ENCODE results near the gene CDH13. TPM values are rescaled to one million over a fixed set of nuclear protein-coding genes. Genes with fewer than 3 reads are reported as not detected.

Gene CDH13
- polyA plus RNA-seq, 2 of the 4 experiments (the other 2 are of a cell fraction) = not detected

DNA sequence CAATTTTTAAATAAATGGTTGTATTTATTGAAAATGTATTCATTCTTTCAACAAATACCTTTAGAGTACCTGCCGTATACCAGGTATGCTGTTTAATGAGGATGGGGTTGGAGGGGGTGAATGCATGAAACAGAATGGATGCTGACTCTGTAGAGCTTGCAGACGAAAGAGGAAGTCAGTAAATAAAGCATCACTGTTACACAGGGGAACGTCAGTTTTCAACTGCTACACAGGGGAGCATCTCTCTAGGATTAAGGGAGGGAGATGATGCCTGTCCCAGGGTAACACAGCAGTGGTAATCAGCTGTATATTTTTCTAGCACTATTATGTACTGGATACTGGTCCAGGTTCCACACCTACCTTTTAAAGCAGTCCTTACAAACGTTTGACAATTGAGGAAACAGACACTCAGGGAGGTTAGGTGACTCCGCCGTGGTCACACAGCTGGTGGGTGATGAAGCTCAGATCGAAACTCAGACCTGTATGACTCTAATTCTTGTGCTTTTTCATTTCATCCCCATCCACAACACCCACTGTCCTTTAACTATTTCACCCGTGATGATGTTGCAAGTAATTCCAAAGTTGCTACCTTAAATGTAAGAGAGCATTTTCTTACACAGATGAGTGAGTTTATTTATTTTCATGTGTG is 728.9 kb downstream of the CDH13 start:
- no peak overlapping the region for H3K4me3 ChIP-seq
- no peak for DNase-seq (ENCODE audit: low read depth in 1 of 2, low spot score in 1 of 2)
- H3K27ac ChIP-seq = no peak overlapping the region
- no peaks in the 10 kb centered on the region for H3K9me3 ChIP-seq
- no peak for FAIRE-seq
- no peak for ATAC-seq
- no peak overlapping the region for H3K4me2 ChIP-seq
- TF ChIP-seq NFE2L2 (conservative IDR thresholded peaks at IDR 0.05; ENCODE audit: low read length) (no peak), CBX2 (IDR thresholded peaks at IDR 0.05; ENCODE audit: borderline replicate concordance, low read depth) (no peak), MAZ (IDR thresholded peaks at IDR 0.05; ENCODE audit: borderline replicate concordance, low read depth, low read length) (no peak), RAD21 (conservative IDR thresholded peaks at IDR 0.05 in 1 of 2, IDR thresholded peaks at IDR 0.05 in 1 of 2) (no peak), CTCF (IDR thresholded peaks at IDR 0.05) (no peak), CEBPB (IDR thresholded peaks at IDR 0.05) (no peak), RNF2 (IDR thresholded peaks at IDR 0.05; ENCODE audit: borderline replicate concordance, low read depth) (no peak), KDM1A (IDR thresholded peaks at IDR 0.05; ENCODE audit: low read depth) (no peak), CHD2 (IDR thresholded peaks at IDR 0.05; ENCODE audit: low read length, partially characterized antibody) (no peak), EHMT2 (IDR thresholded peaks at IDR 0.05; ENCODE audit: low read depth) (no peak), GATA3 (IDR thresholded peaks at IDR 0.05; ENCODE audit: borderline replicate concordance) (no peak)
- TF ChIP-seq, protein P1, sequence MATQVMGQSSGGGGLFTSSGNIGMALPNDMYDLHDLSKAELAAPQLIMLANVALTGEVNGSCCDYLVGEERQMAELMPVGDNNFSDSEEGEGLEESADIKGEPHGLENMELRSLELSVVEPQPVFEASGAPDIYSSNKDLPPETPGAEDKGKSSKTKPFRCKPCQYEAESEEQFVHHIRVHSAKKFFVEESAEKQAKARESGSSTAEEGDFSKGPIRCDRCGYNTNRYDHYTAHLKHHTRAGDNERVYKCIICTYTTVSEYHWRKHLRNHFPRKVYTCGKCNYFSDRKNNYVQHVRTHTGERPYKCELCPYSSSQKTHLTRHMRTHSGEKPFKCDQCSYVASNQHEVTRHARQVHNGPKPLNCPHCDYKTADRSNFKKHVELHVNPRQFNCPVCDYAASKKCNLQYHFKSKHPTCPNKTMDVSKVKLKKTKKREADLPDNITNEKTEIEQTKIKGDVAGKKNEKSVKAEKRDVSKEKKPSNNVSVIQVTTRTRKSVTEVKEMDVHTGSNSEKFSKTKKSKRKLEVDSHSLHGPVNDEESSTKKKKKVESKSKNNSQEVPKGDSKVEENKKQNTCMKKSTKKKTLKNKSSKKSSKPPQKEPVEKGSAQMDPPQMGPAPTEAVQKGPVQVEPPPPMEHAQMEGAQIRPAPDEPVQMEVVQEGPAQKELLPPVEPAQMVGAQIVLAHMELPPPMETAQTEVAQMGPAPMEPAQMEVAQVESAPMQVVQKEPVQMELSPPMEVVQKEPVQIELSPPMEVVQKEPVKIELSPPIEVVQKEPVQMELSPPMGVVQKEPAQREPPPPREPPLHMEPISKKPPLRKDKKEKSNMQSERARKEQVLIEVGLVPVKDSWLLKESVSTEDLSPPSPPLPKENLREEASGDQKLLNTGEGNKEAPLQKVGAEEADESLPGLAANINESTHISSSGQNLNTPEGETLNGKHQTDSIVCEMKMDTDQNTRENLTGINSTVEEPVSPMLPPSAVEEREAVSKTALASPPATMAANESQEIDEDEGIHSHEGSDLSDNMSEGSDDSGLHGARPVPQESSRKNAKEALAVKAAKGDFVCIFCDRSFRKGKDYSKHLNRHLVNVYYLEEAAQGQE (IDR thresholded peaks at IDR 0.05) = no peak
- TF ChIP-seq, protein P2, sequence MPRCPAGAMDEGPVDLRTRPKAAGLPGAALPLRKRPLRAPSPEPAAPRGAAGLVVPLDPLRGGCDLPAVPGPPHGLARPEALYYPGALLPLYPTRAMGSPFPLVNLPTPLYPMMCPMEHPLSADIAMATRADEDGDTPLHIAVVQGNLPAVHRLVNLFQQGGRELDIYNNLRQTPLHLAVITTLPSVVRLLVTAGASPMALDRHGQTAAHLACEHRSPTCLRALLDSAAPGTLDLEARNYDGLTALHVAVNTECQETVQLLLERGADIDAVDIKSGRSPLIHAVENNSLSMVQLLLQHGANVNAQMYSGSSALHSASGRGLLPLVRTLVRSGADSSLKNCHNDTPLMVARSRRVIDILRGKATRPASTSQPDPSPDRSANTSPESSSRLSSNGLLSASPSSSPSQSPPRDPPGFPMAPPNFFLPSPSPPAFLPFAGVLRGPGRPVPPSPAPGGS (IDR thresholded peaks at IDR 0.05) = no peak
- POLR2A ChIA-PET = no interaction called here
- WGBS (ENCODE audit: missing lambda C conversion rate) = 5% methylated on average over 8 of the region's 8 CpGs
- no peaks in the 10 kb centered on the region for H3K4me1 ChIP-seq
- CTCF ChIA-PET = interaction anchor here (0.7 to 1.7 kb wide), 13 partner anchors 9 to 1092 kb away, joined by 3 to 5 read pairs (median 3); no protein-coding TSS in a partner anchor

DNA sequence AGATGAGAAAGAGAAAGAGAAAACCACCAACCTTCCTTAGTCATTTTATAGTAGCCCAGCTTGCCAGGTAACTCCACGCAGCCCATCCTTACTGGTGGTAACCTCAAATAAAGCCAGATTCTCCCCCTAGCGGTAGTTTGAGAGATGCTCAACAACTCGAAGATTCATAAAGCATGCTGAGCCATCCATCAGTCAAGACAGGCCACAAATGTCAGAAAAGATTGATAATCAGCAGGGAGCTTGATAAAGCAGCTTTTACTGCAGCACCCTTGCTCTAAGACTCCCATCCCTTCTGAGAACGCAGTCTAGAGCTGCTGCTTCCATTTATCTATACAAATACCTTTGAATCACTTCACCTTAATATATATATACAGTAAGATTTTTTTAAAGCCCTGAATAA is 729.5 kb downstream of the CDH13 start:
- ATAC-seq = peak; percentile 85 to 91; a peak in 5 of 6 replicates
- H3K4me3 ChIP-seq = no peak overlapping the region
- WGBS (ENCODE audit: missing lambda C conversion rate) = 0% methylated on average over 4 of the region's 4 CpGs
- FAIRE-seq = no peak
- H3K9me3 ChIP-seq = no peaks in the 10 kb centered on the region
- no peaks in the 10 kb centered on the region for H3K4me1 ChIP-seq
- peak; percentile 47 to 55 for DNase-seq (ENCODE audit: low read depth in 1 of 2, low spot score in 1 of 2)
- no peak overlapping the region for H3K27ac ChIP-seq
- H3K4me2 ChIP-seq = no peak overlapping the region
- CTCF ChIA-PET = interaction anchor here (0.5 to 1.7 kb wide), 21 partner anchors 8 to 1093 kb away, joined by 3 to 5 read pairs (median 3); no protein-coding TSS in a partner anchor
- POLR2A ChIA-PET = no interaction called here
- TF ChIP-seq MYC (IDR thresholded peaks at IDR 0.05; ENCODE audit: borderline replicate concordance, low read length) (no peak), JUNB (IDR thresholded peaks at IDR 0.05) (no peak), CHD4 (IDR thresholded peaks at IDR 0.05; ENCODE audit: borderline replicate concordance) (no peak), HOXA7 (CRISPR knock-in tag; IDR thresholded peaks at IDR 0.05) (no peak), CTCF (IDR thresholded peaks at IDR 0.05) (peak; percentile 40), MAFK (IDR thresholded peaks at IDR 0.05; ENCODE audit: partially characterized antibody) (no peak), RCOR1 (IDR thresholded peaks at IDR 0.05; ENCODE audit: low read depth, low read length) (no peak), EHMT2 (IDR thresholded peaks at IDR 0.05; ENCODE audit: low read depth) (no peak), CEBPB (IDR thresholded peaks at IDR 0.05) (no peak), ELK1 (IDR thresholded peaks at IDR 0.05; ENCODE audit: low read depth, low read length) (no peak), POLR2AphosphoS2 (conservative IDR thresholded peaks at IDR 0.05; ENCODE audit: low read length) (no peak)
- TF ChIP-seq, protein P3, sequence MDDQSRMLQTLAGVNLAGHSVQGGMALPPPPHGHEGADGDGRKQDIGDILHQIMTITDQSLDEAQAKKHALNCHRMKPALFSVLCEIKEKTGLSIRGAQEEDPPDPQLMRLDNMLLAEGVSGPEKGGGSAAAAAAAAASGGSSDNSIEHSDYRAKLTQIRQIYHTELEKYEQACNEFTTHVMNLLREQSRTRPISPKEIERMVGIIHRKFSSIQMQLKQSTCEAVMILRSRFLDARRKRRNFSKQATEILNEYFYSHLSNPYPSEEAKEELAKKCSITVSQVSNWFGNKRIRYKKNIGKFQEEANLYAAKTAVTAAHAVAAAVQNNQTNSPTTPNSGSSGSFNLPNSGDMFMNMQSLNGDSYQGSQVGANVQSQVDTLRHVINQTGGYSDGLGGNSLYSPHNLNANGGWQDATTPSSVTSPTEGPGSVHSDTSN (IDR thresholded peaks at IDR 0.05) = no peak
- TF ChIP-seq, protein P2 (IDR thresholded peaks at IDR 0.05) = no peak
